ENCODE data around the gene SLBP. TPM values are rescaled to one million over a fixed set of nuclear protein-coding genes. Genes with fewer than 3 reads are reported as not detected.
"Not testable (repeated sequence)": the region's sequence is repeated elsewhere in the genome, so short reads cannot be mapped to it uniquely, and the experiment has no call there.

Gene SLBP
- total RNA-seq, 1 donor = 89.1 TPM

GRCh38 chr4:1675802-1676137 lies 36.3 kb downstream of the SLBP start:
- H3K4me3 ChIP-seq (ENCODE audit: low read depth, low read length) = no peak overlapping the region
- TF ChIP-seq CTCF (IDR thresholded peaks at IDR 0.05; ENCODE audit: insufficient read depth, low read length) = no peak
- DNase-seq (ENCODE audit: low read depth) = no peak

GRCh38 chr4:1675136-1675801 lies 36.9 kb downstream of the SLBP start:
- no peak overlapping the region for H3K4me3 ChIP-seq (ENCODE audit: low read depth, low read length)
- TF ChIP-seq CTCF (IDR thresholded peaks at IDR 0.05; ENCODE audit: insufficient read depth, low read length) = no peak
- no peak for DNase-seq (ENCODE audit: low read depth)

GRCh38 chr4:1674682-1675081 lies 37.4 kb downstream of the SLBP start:
- no peak overlapping the region for H3K4me3 ChIP-seq (ENCODE audit: low read depth, low read length)
- DNase-seq (ENCODE audit: low read depth) = no peak
- no peak for TF ChIP-seq CTCF (IDR thresholded peaks at IDR 0.05; ENCODE audit: insufficient read depth, low read length)

GRCh38 chr4:1673671-1674070 lies 38.4 kb downstream of the SLBP start:
- TF ChIP-seq CTCF (IDR thresholded peaks at IDR 0.05; ENCODE audit: insufficient read depth, low read length) = no peak
- no peak for DNase-seq (ENCODE audit: low read depth)
- H3K4me3 ChIP-seq (ENCODE audit: low read depth, low read length) = no peak overlapping the region

- not testable (repeated sequence) for H3K4me3 ChIP-seq (ENCODE audit: low read depth, low read length); DNase-seq (ENCODE audit: low read depth)
These were observed 41.1 kb downstream of the SLBP start for GRCh38 chr4:1671011-1671410.

- no peak for TF ChIP-seq CTCF (IDR thresholded peaks at IDR 0.05; ENCODE audit: insufficient read depth, low read length)
- H3K4me3 ChIP-seq (ENCODE audit: low read depth, low read length) = no peak overlapping the region
- no peak for DNase-seq (ENCODE audit: low read depth)
These were observed 41.8 kb downstream of the SLBP start for GRCh38 chr4:1670279-1670678.

GRCh38 chr4:1669850-1670249 lies 42.3 kb downstream of the SLBP start:
- no peak for DNase-seq (ENCODE audit: low read depth)
- H3K4me3 ChIP-seq (ENCODE audit: low read depth, low read length) = no peak overlapping the region
- TF ChIP-seq CTCF (IDR thresholded peaks at IDR 0.05; ENCODE audit: insufficient read depth, low read length) = no peak
